ENCODE data around the gene SLX9.

SLX9 gene

GRCh38 chr21:44949161-44949778, 9.4 kb downstream of the SLX9 start:
- no peak for DNase-seq

- DNase-seq, result peak; percentile 16
Observed at GRCh38 chr21:44949779-44950198, 10.0 kb downstream of the SLX9 start.

DNA sequence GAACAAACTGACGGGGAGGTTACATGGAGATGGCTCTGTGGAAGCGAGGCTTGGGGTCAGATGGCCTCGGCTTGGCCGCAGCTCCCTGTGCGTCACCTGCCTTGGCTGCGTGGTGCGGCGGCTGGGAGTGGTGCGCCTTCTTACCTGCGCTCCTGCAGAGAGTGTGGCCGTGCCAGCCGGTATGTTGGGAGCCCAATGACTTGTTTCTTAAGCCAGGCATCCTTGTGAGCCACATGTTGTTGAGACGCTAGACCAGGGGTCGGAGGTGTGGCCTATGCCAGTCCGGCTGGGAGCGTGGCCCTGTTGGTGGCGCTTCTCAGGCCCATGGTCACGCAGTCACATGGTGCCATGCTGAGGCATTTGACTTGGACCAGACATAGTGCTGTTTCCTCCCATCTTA, 10.5 kb downstream of the SLX9 start:
- DNase-seq, result no peak

- no peak for DNase-seq
Observed at GRCh38 chr21:44951186-44951915, 11.5 kb downstream of the SLX9 start.

- DNase-seq, result no peak
Observed at GRCh38 chr21:44952116-44952928, 12.5 kb downstream of the SLX9 start.

GRCh38 chr21:44952929-44953627, 13.2 kb downstream of the SLX9 start:
- DNase-seq, result no peak

GRCh38 chr21:44953628-44954021, 13.8 kb downstream of the SLX9 start:
- DNase-seq, result no peak

DNA sequence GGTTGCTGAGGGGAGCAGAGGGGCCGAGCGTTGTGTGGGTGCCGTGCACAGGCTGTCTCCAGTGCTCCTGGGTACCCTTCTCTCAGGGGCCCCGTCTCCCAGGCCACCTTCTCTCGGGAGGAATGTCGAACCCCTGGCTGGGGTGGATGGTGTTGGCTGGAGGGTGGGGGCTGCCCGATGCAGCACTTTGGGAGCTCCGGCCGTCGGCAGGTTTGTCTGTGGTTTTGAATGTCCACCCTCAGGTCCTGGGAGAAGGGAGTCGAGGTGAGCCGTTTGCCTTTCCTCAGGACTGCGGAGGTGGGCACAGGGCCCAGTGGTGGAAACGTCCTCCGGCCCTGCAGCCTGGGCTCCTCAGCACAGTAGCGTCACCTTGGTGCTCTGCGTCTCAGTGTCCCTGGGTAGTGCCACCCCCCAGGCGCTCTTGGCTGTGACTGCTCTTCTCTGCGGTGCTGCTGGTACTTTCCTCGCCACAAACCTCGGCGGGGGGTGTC, 14.5 kb downstream of the SLX9 start:
- no peak for DNase-seq

DNA sequence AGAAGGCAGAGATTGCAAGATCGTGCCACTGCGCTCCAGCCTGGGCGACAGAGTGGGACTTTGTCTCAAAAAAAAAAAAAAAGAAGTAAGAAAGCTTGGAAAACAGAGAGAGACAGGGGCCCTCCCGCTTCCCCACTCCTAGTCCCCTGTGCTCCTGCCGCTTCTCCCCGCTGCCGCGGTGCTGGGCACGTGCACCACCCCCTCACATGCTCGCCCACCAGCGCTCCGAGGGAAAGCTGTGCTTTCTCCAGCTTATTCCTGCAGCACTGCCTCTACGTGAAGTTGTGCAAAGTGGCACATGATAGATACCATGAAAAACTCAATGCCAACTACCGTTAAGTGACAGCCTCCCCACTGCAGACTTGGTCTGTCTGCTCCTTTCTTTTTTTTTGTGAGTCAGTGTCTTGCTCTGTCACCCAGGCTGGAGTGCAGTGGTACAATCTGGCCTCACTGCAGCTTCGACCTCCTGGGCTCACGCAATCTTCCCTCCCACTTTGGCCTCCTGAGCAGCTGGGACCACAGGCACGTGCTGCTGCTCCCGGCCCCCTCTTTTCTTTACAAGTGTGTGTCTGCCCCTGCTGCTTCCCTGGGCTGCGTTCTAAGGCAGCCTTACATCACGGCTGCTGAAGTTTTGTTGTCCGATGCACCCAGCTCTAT, 15.4 kb downstream of the SLX9 start:
- DNase-seq, result no peak

- no peak for DNase-seq
Observed at GRCh38 chr21:44955798-44956175, 16.0 kb downstream of the SLX9 start.

DNA sequence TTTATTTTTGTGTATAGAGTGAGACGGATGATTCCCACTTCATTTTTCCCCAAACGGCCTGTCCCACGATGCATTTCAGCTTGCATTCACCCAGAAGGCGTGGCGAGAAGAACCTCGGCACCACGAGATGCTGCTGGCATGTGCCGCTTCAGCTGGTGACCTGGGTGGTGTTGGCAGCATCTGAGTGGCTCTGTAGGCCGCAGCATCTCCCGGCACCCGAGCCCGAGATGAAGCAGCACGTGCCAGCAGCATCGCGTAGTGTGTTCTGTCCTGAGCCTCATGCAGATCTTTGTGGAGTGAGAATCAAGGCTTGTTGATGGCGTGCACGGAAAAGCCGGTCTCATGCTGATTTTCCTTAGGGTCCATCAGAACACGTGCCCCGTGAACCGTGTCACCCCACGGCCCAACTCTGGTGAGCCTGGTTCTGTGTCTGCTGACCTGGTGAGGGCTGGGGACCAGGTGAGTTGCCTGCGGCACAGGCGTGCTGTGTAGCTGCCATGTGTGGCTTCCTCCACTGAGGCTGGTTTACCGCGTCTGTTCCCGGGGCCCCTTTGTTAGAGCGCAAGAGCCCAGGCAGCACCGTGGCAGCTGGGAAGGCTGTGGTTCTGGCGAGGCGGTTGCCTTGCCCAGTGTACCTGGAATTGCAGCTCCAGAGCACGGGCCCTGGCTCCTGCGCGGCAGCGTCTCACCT, 16.7 kb downstream of the SLX9 start:
- no peak for DNase-seq

DNA sequence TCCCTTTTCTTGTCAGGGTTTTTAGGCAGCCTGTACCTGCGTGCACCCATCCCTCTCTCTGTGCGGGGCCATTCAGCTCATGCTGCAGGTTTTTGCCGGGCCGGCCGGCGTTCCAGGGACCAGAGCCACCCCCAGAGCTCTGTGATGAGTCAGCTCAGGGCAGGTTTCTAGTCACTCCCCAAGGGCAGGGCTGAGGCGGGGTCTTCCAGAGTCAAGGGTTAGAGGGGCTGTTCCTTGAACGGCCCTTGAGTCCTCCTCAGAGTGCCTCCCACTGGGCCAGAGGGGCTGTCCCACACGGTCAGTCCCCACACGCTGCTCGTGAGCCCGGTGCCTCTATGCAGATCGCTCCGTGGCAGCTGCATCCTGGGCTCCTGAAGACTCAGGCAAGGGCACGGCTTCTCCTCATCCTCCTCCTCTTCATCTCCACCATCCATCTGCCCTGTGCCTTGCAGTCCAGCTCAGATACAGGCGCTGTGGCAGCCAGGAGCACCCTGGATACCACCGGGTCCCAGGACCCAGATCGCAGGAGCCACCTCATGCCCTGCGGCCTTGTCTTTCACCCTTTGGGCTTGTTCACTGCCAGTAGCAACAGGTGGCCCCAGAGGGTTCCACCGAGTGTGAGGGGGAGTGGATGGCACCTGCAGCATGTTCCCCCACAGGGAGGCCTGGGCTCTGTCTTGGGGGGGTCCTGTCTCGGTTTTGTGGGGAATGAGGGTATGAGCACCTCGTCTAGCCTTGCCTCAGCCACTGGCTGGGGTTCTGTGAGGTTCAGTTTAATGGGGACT, 17.4 kb downstream of the SLX9 start:
- no peak for DNase-seq

DNA sequence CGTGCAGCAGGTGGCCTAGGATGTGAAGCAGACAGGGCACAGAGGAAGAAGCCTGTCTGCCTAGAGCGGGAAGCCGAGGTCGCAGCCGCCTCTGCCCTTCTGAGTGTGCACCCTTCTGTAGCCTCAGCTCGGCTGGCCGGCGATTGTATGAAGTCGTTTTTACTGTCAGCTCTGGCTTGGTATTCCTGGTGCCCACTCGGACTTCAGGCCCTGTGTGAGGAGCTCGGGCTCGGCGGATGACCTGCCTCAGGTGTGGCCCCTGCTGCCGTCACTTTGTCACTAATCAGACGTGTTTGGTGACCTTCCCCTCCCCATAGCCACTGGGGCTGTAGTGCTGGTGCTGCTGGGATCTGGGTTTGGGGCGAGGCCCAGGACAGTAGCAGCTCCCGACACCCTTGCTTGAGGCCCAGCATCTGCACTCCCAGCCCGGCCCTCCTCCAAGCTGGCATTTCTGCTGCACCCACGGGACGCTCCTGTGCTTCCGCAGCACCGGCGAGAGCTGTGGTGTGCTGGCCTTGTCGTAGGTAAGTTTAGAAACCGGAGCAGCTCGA, 18.1 kb downstream of the SLX9 start:
- no peak for DNase-seq

DNA sequence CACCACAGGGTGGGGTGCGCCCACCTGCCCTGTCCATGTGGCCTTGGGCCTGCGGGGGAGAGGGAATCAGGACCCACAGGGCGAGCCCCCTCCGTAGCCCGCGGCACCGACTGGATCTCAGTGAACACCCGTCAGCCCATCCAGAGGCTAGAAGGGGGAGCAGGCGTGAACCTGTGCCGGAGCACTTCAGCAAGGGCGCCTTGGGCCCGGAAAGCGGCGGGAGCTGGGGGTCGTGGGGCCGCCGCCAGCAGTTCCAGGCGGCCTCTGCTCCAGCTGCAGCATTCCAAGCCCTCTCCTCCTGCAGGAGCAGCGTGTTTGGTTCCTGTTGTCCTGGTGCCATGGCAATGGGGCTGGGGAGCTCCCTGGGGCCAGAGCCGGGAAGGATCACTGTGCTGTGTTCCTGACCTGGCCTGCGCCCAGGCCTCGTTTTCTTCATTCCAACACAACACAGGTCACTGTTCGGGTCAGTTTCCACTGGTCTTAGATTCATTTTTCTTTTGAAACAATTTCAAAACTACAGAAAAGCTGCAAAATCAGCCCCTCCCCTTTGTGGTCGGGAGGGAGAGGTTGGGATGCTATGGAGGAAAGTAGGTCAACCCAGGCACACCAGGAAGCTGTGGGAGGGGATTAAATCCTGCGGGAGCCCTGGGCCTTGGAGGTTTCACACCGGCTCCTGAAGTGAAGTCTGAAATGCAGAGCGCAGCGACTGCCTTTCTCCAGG, 18.8 kb downstream of the SLX9 start:
- DNase-seq, result no peak

- DNase-seq, result no peak
Observed at GRCh38 chr21:44959376-44960091, 19.7 kb downstream of the SLX9 start.

DNA sequence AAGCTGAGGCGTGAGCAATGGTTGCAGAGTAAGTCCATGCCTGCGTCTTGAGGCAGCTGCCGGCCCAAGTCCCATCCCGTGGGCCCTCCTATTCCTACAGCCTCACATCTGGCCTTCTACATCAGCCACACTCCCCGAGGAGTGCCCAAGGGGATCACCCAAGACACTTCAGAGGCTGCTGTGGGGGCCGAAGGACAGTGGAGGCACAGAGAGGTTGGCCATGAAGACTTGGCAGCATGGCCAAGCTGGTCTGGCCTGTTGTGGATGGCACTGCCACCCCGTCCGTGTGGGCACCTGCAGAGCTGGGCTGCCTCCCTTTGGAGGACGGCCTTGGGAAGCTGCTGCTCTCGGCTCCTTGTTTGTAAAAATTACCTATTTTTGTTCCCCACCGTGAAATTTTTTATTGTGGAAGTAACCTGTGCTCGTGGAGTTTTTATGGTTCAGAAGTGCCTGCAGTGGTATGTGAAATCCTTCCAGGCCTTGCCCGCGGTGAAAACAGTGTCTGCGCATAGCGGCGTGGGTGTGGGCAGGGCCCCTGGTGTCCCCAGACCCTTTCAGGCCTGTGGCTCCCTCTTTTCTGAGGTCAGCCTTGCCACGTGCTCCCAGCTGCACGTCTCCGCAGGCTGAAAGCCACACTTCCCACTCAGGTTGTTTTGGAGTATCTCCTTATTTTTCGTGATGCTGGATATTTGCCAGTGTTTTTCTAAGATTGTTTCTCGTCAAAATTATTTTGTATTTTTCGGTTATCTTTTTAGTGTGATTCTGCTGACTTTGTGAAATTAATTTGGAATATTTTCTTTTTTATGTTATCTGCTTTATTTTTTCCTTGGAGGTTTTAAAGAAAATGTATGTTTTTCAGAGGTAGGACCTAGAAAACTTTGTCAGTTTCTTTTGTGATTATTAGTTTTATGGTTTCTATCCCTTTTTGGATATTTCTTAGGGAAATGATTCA, 20.6 kb downstream of the SLX9 start:
- DNase-seq, result no peak

DNA sequence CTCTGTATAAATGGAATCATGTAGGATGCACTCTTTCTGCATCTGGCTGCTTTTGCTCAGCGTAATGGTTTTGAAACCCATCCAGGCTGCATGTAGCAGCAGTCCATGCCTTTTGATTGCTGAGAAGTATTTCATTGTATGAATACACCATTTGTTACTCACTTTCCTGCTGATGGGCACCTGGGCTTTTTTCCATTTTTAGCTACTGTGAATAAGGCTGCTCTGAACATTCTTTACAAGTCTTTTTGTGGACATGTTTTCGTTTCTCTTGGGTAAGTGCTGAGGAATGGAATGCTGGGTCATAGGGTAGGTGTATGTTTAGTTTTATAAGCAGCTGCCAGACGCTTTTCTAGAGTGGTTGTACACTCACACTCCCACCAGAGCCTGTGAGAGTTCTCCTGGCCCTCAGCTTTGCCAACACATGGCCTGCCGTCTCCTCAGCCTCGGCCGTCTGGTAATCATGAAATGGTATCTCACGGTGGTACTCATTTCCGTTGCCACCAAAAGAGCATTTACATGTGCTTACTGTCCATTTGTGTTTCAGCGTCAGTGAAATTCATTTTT, 22.7 kb downstream of the SLX9 start:
- DNase-seq, result no peak

DNA sequence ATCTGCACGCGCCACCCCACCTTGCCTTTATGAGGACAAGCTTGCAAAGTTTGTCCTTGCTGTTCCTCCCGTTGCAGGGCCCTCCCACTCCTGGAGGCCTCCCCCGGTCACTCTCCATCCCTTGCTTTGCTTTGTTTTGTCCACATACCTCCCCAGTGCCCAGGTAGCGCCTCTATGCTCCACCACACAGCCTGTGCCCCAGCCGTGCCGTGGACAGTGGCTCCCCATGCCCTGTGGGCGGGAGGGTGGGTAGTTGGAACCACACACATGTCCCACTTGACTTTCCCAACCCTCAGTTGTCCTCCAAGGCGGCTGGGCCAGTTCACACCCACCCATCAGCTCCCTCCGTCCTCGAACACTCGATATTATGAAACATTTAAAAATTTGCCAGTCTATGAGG, 24.6 kb downstream of the SLX9 start:
- DNase-seq, result no peak
